Spleen (tissue), 11 donors: ENCODE measurements around the gene NSFL1C. TPM values are rescaled to one million over a fixed set of nuclear protein-coding genes. Genes with fewer than 3 reads are reported as not detected.

Source experiments
- DNase-seq: peaks from one replicate; pipeline ENCODE4 v3.0.0-alpha.2; 2020
- H3K27ac ChIP-seq, 8 donors: fragments of 200-600 bp; sonication (generic) in 7 of 8; 1 replicate in 4 of 8; 2 replicates in 4 of 8; pipeline versions ENCODE4 v1.5.0 to v1.8.0; 2016 to 2021; ENCODE audit warnings: inconsistent platforms in 4 of 8, mild to moderate bottlenecking in 4 of 8, moderate library complexity in 1 of 8
- H3K27me3 ChIP-seq, 7 donors: fragments of 200-600 bp; sonication (generic) in 6 of 7; replicated peaks in 1 of 7; 1 replicate in 4 of 7; 2 replicates in 3 of 7; pipeline versions ENCODE4 v1.5.0 to v1.8.0; 2016 to 2021; ENCODE audit warnings: inconsistent platforms in 3 of 7, mild to moderate bottlenecking in 1 of 7
- H3K36me3 ChIP-seq, 6 donors: fragments of 200-600 bp; sonication (generic) in 5 of 6; 1 replicate in 4 of 6; 2 replicates in 2 of 6; pipeline versions ENCODE4 v1.5.0 to v1.8.0; 2016 to 2021; ENCODE audit warnings: inconsistent platforms in 2 of 6
- H3K4me1 ChIP-seq, 6 donors: fragments of 200-600 bp; sonication (generic) in 5 of 6; 1 replicate in 3 of 6; 2 replicates in 3 of 6; pipeline versions ENCODE4 v1.5.0 to v1.8.0; 2016 to 2021; ENCODE audit warnings: inconsistent platforms in 3 of 6
- H3K4me3 ChIP-seq, 8 donors: fragments of 200-600 bp; sonication (generic) in 7 of 8; 1 replicate in 4 of 8; 2 replicates in 4 of 8; pipeline versions ENCODE4 v1.5.0 to v1.8.0; 2016 to 2021; ENCODE audit warnings: inconsistent platforms in 4 of 8, mild to moderate bottlenecking in 4 of 8, moderate library complexity in 2 of 8
- H3K9me3 ChIP-seq, 8 donors: fragments of 200-600 bp; sonication (generic) in 7 of 8; 1 replicate in 4 of 8; 2 replicates in 4 of 8; pipeline versions ENCODE4 v1.5.0 to v1.8.0; 2016 to 2021; ENCODE audit warnings: inconsistent platforms in 4 of 8
- POLR2A ChIP-seq, 3 donors: fragments of 450-650 bp; IDR thresholded peaks; one replicate each; pipeline ENCODE4 v1.5.1; 2017; ENCODE audit warnings: antibody characterized with exemption in 3 of 3, mild to moderate bottlenecking in 1 of 3
- POLR2AphosphoS5 ChIP-seq, 3 donors: sonication (generic); formaldehyde crosslinking; IDR thresholded peaks; one replicate each; pipeline ENCODE4 v1.5.1; 2017; ENCODE audit warnings: antibody characterized with exemption in 3 of 3
- WGBS, 5 donors: extraction: QIAGEN DNeasy Blood & Tissue Kit in 3 of 5; methylation state at CpG; one replicate each; pipeline versions ENCODE4 v1.1.5 to v1.1.7; 2013 to 2018; 5-methylcytosine and 5-hydroxymethylcytosine counted together
- intact Hi-C: fragments of 100-400 bp; cut with DNase I; formaldehyde crosslinking; loops from one replicate; pipeline ENCODE4 v1.15.0; 2023; ENCODE audit warnings: low total_unique reads
- polyA plus RNA-seq, 3 donors: library from polyadenylated mRNA; stranded (reverse); fragments of 200-250 nt; gene quantifications; one replicate each; pipeline ENCODE4 v1.2.1, GENCODE V29; 2013
- total RNA-seq, 7 donors: library from RNA; depleted of rRNA in 3 of 7; stranded (reverse); fragments of >200 nt in 3 of 7; fragmentation: NEBNext Ultra II Directional in 4 of 7; extraction: Animal tissue kit (Norgen Biotek cat#: 25700) in 4 of 7; gene quantifications; one replicate each; pipeline versions ENCODE4 v1.1.0 to v1.2.1, GENCODE V29; 2016 to 2021
- TF ChIP-seq, protein P1 (sequence below), 11 experiments: fragments of 200-600 bp in 7 of 11; fragments of 450-650 bp in 4 of 11; sonication (generic) in 4 of 11; IDR thresholded peaks in 8 of 11; conservative IDR thresholded peaks in 3 of 11; 1 replicate in 7 of 11; 2 replicates in 4 of 11; pipeline versions ENCODE4 v1.4.0 to v1.8.0; 2016 to 2021; ENCODE audit warnings: antibody characterized with exemption in 11 of 11, inconsistent platforms in 4 of 11, mild to moderate bottlenecking in 1 of 11
- donor health status: healthy with polysubstance abuse.
- donor health status: DM: no; HTN: no; CAD: no; lungs with moderate emphysema.
- donor health status: DM: no; HTN: no; CAD: no.
- donor health status: Bipolar disorder and iron deficiency.
- donor health status: healthy.
- donor health status: DM: no; HTN: no; CAD: no.
- donor health status: DM: yes; HTN: yes; CAD: no.

The NSFL1C gene
- total and polyA plus RNA-seq, 10 donors = 37.1 to 88.5 (median 66.3) TPM

DNA sequence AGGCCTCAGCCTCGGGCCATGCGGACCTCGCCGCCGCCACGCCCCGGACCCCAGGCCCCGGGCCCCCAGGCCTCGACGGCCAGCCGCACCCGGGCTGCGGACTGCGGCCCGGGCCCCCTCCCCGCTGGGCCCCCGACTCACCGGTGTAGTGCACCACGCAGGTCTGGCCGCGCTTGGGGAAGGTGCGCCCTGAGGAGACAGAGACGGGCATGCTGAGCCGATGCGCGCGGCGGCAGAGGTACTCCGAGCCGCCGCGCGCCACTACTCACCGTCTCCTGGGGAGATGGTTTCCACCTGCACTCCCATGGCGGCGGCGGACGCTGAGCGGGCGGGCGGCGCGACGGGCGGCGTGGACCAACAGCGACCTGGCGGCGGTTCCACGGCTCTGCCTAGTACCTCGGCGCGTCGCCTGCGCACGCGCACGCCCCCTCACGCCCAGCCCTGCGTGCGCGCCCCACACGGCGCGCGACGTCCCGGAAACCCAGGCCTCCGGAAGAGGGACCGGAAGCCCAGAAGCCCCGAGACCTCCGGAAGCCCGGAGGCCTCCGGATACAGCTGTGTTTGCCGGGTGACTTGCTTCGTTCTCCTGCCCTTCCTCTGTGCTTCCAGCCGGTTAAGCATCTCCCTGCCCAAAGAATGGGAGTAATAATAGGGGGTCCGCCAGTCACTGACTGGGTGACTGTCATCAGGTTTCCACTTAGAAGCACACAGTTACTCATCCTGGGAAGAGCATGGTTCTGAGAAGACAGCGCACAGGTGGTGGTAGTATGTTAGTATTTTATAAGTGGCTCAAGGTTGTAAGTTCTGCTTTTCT lies 73.7 kb downstream of the NSFL1C start, which contains the start of gene FKBP1A:
Gene FKBP1A, minus strand, starts transcription at position 362 of the 814 bp plus-strand sequence. Its CDS starts 56 bp downstream, at position 306.
- peak; percentile 97 for DNase-seq
- intact Hi-C loops = loop anchor here (5.0 kb wide), 2 partner anchors 66 to 81 kb away; partner anchors contain the start of gene SDCBP2
- Histone ChIP-seq H3K27ac (peak within 1 kb of the TSS; percentile 75 to 97 (median 92)), H3K4me3 (peak within 1 kb of the TSS; percentile 71 to 99 (median 94)), H3K4me1 (peaks cover 42 to 94% (median 72%) of the 10 kb centered on the region in 6 donors), H3K9me3 (no peaks in the 10 kb centered on the region), H3K36me3 (peaks cover 0 to 15% (median 0%) of the 10 kb centered on the region in 6 donors), H3K27me3 (no peaks in the 10 kb centered on the region)
- 0 to 1% (median 0%) methylated on average over 26 to 79 of the region's 79 CpGs for WGBS, 5 donors
- TF ChIP-seq, protein P1, sequence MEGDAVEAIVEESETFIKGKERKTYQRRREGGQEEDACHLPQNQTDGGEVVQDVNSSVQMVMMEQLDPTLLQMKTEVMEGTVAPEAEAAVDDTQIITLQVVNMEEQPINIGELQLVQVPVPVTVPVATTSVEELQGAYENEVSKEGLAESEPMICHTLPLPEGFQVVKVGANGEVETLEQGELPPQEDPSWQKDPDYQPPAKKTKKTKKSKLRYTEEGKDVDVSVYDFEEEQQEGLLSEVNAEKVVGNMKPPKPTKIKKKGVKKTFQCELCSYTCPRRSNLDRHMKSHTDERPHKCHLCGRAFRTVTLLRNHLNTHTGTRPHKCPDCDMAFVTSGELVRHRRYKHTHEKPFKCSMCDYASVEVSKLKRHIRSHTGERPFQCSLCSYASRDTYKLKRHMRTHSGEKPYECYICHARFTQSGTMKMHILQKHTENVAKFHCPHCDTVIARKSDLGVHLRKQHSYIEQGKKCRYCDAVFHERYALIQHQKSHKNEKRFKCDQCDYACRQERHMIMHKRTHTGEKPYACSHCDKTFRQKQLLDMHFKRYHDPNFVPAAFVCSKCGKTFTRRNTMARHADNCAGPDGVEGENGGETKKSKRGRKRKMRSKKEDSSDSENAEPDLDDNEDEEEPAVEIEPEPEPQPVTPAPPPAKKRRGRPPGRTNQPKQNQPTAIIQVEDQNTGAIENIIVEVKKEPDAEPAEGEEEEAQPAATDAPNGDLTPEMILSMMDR (IDR thresholded peaks at IDR 0.05 in 8 of 11, conservative IDR thresholded peaks at IDR 0.05 in 3 of 11) = peak in 9 of 11 experiments; percentile 4 to 58 (median 41)
- TF ChIP-seq POLR2A (IDR thresholded peaks at IDR 0.05) = peak in 1 of 3 donors; percentile 64
- peak; percentile 90 to 94 (median 93) for TF ChIP-seq POLR2AphosphoS5 (IDR thresholded peaks at IDR 0.05)

DNA sequence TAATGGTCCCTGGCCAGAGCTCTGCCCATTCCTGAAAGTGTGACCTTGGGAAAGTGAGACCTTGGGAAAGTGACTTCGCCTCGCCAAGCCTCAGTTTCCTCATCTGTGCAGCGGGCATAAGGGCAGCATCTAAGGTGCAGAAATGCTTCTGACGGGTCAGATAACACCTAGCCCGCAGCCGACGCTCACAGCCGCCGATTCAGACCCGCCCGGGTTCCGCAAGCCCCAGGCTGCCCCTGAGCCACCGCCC lies 74.3 kb downstream of the NSFL1C start:
- peaks cover 0 to 20% (median 0%) of the 10 kb centered on the region in 6 donors for H3K36me3 ChIP-seq
- no peaks in the 10 kb centered on the region for H3K27me3 ChIP-seq
- H3K4me1 ChIP-seq = peaks cover 48 to 94% (median 74%) of the 10 kb centered on the region in 6 donors
- H3K27ac ChIP-seq = peak overlapping the region; percentile 75 to 97 (median 92)
- WGBS, 5 donors = 0% methylated on average over 3 to 13 of the region's 13 CpGs
- intact Hi-C loops = loop anchor here (5.0 kb wide), 2 partner anchors 65 to 80 kb away; partner anchors contain the start of gene SDCBP2
- H3K4me3 ChIP-seq = peak overlapping the region; percentile 71 to 99 (median 94)
- TF ChIP-seq, protein P1 (IDR thresholded peaks at IDR 0.05 in 8 of 11, conservative IDR thresholded peaks at IDR 0.05 in 3 of 11) = no peak
- no peak for TF ChIP-seq POLR2AphosphoS5 (IDR thresholded peaks at IDR 0.05)
- no peak for TF ChIP-seq POLR2A (IDR thresholded peaks at IDR 0.05)
- H3K9me3 ChIP-seq = no peaks in the 10 kb centered on the region
- DNase-seq = no peak

Other genes with a start within 250 kb of the NSFL1C start
- not detected for gene RAD21L1, start 240.8 kb downstream of the NSFL1C start, total RNA-seq
- not detected for gene RAD21L1, start 240.8 kb downstream of the NSFL1C start, polyA plus RNA-seq
- 1 to 10 TPM; 2.0 to 3.5 (median 2.3) TPM for gene SNPH, start 200.6 kb downstream of the NSFL1C start, total RNA-seq
- 1 to 10 TPM in 1 of 3 donors, under 1 TPM in 2; 0.58 to 1.8 (median 0.80) TPM for gene SNPH, start 200.6 kb downstream of the NSFL1C start, polyA plus RNA-seq
- 1 to 10 TPM; 2.1 to 7.1 (median 3.5) TPM for gene SDCBP2, start 137.7 kb downstream of the NSFL1C start, total RNA-seq
- gene SDCBP2, start 137.7 kb downstream of the NSFL1C start, polyA plus RNA-seq = 1 to 10 TPM; 2.0 to 3.7 (median 3.0) TPM
- gene FKBP1A, start 73.8 kb downstream of the NSFL1C start, total RNA-seq = 100 to 1,000 TPM; 167 to 338 (median 260) TPM
- 100 to 1,000 TPM; 135 to 286 (median 209) TPM for gene FKBP1A, start 73.8 kb downstream of the NSFL1C start, polyA plus RNA-seq
- 10 to 100 TPM; 27.3 to 92.2 (median 42.1) TPM for gene SIRPB2, start 24.6 kb upstream of the NSFL1C start, total RNA-seq
- 1 to 10 TPM; 2.1 to 4.7 (median 2.2) TPM for gene SIRPB2, start 24.6 kb upstream of the NSFL1C start, polyA plus RNA-seq
- 1 to 10 TPM in 6 of 7 donors, under 1 TPM in 1; 0.72 to 8.2 (median 2.6) TPM for gene SIRPD, start 90.9 kb upstream of the NSFL1C start, total RNA-seq
- 1 to 10 TPM in 1 of 3 donors, under 1 TPM in 2; 0.24 to 1.0 (median 0.93) TPM for gene SIRPD, start 90.9 kb upstream of the NSFL1C start, polyA plus RNA-seq
- gene SIRPB1, start 153.2 kb upstream of the NSFL1C start, total RNA-seq = 10 to 100 TPM; 15.0 to 89.5 (median 50.9) TPM
- 10 to 100 TPM in 1 of 3 donors, 1 to 10 TPM in 2; 1.4 to 18.8 (median 5.5) TPM for gene SIRPB1, start 153.2 kb upstream of the NSFL1C start, polyA plus RNA-seq
- gene SIRPG, start 190.9 kb upstream of the NSFL1C start, total RNA-seq = 10 to 100 TPM in 3 of 7 donors, 1 to 10 TPM in 4; 5.1 to 13.2 (median 8.9) TPM
- gene SIRPG, start 190.9 kb upstream of the NSFL1C start, polyA plus RNA-seq = 10 to 100 TPM in 1 of 3 donors, 1 to 10 TPM in 2; 5.2 to 13.6 (median 9.0) TPM